ENCODE measurements around the gene HNRNPA3. TPM values are rescaled to one million over a fixed set of nuclear protein-coding genes. Genes with fewer than 3 reads are reported as not detected.

Gene HNRNPA3
- total RNA-seq, 1 donor from 2014 or later: 132 TPM

GRCh38 chr2:177249038-177249437 is 36.4 kb downstream of the HNRNPA3 start:
- TF ChIP-seq, protein P1, sequence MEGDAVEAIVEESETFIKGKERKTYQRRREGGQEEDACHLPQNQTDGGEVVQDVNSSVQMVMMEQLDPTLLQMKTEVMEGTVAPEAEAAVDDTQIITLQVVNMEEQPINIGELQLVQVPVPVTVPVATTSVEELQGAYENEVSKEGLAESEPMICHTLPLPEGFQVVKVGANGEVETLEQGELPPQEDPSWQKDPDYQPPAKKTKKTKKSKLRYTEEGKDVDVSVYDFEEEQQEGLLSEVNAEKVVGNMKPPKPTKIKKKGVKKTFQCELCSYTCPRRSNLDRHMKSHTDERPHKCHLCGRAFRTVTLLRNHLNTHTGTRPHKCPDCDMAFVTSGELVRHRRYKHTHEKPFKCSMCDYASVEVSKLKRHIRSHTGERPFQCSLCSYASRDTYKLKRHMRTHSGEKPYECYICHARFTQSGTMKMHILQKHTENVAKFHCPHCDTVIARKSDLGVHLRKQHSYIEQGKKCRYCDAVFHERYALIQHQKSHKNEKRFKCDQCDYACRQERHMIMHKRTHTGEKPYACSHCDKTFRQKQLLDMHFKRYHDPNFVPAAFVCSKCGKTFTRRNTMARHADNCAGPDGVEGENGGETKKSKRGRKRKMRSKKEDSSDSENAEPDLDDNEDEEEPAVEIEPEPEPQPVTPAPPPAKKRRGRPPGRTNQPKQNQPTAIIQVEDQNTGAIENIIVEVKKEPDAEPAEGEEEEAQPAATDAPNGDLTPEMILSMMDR (IDR thresholded peaks at IDR 0.05): no peak
- Histone ChIP-seq H3K36me3 (no peaks in the 10 kb centered on the region), H3K27me3 (ENCODE audit: low read depth) (no peaks in the 10 kb centered on the region), H3K27ac (no peak overlapping the region), H3K9me3 (no peaks in the 10 kb centered on the region), H3K4me1 (peaks cover 99% of the 10 kb centered on the region), H3K4me3 (no peak overlapping the region)
- DNase-seq (no peak), ATAC-seq (no peak)
- intact Hi-C loops (cut with DNase I): no loop called here

DNA sequence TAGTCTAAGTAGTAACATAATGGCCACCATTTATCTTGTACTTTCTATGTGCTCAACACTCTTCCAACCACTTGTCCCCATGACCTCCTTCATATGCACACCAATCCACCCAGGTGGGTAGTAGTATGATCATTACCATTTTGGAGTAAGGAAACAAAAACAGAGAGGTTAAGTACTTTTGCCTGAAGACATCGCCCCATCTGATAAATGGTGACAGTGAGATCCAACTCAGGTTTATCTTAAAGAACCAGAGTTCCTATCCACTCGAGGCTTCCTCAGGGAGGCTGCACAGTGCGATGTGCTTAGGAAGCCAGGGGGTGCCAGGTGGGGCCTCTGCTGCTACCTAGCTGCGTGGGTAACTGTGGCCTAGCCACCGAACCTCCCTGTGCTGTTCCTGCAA is 37.9 kb downstream of the HNRNPA3 start:
- intact Hi-C loops (cut with DNase I): no loop called here
- no peaks in the 10 kb centered on the region for H3K9me3 ChIP-seq
- no peaks in the 10 kb centered on the region for H3K27me3 ChIP-seq (ENCODE audit: low read depth)
- DNase-seq (no peak), ATAC-seq (no peak)
- H3K27ac ChIP-seq: no peak overlapping the region
- TF ChIP-seq, protein P1 (IDR thresholded peaks at IDR 0.05): no peak
- H3K36me3 ChIP-seq: no peaks in the 10 kb centered on the region
- no peak overlapping the region for H3K4me3 ChIP-seq
- peaks cover 99% of the 10 kb centered on the region for H3K4me1 ChIP-seq

DNA sequence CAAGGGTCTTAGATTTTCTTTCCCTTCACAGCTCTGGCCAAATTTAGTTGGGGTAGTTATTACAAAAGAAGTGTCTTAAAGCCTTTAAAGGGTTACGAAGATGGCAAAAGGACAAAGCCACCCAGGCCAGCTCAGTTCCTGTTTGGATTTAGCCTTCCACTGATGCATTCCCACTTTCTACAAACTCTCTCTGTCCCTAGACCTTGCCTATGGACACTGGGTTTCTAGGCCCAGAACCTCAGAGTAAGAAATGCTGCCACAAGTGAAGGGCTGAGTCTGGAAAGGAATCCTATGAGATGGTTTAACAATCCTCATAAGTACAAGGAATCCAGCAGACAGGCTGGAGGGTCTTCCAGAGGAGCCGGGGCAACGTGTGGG is 38.6 kb downstream of the HNRNPA3 start:
- TF ChIP-seq, protein P1 (IDR thresholded peaks at IDR 0.05): no peak
- intact Hi-C loops (cut with DNase I): no loop called here
- H3K27ac ChIP-seq: peak overlapping the region; percentile 68
- peaks cover 99% of the 10 kb centered on the region for H3K4me1 ChIP-seq
- no peaks in the 10 kb centered on the region for H3K36me3 ChIP-seq
- H3K4me3 ChIP-seq: no peak overlapping the region
- H3K27me3 ChIP-seq (ENCODE audit: low read depth): no peaks in the 10 kb centered on the region
- DNase-seq: no peak
- no peak for ATAC-seq
- no peaks in the 10 kb centered on the region for H3K9me3 ChIP-seq

DNA sequence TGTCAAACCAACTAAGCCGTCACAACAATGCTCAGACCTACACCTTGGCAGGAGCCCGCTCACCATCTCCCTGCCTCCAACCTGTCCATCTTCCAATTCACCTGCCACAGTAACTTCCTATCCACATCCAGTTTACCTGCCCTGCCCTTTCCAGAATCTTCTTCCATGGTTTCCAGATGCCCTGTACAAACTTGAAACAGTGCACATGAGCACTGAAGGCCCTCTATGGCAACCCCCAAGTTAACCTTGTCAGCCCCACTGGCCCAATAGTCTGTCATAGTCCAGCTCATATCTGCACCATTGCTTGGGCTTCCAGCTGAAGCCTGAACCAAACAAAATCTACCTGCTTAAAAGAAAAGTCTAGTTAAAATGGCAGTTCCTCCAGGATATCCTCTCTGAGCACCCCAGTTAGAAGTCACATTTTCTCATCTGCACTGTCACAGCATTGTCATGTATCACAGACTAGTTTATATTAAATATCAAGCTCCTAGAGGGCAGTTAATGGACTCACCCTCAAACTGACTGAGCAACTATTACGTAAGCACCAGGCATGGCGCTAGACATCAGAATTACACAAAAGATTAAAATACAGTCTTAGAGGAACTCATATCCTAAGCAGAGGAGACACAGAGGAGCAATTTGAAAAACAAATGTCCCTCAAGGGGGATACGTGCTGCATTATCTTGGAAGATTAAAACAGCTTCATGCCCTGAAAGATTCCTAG is 40.4 kb downstream of the HNRNPA3 start:
- Histone ChIP-seq H3K27me3 (ENCODE audit: low read depth) (no peaks in the 10 kb centered on the region), H3K27ac (peak overlapping the region; percentile 68), H3K36me3 (no peaks in the 10 kb centered on the region), H3K4me3 (no peak overlapping the region), H3K4me1 (peaks cover 100% of the 10 kb centered on the region), H3K9me3 (no peaks in the 10 kb centered on the region)
- intact Hi-C loops (cut with DNase I): no loop called here
- ATAC-seq: no peak
- no peak for DNase-seq
- TF ChIP-seq, protein P1 (IDR thresholded peaks at IDR 0.05): no peak

GRCh38 chr2:177253704-177254103 is 41.1 kb downstream of the HNRNPA3 start:
- ATAC-seq (no peak), DNase-seq (no peak)
- Histone ChIP-seq H3K36me3 (no peaks in the 10 kb centered on the region), H3K9me3 (no peaks in the 10 kb centered on the region), H3K4me1 (peaks cover 100% of the 10 kb centered on the region), H3K27me3 (ENCODE audit: low read depth) (no peaks in the 10 kb centered on the region), H3K4me3 (no peak overlapping the region), H3K27ac (no peak overlapping the region)
- intact Hi-C loops (cut with DNase I): no loop called here
- TF ChIP-seq, protein P1 (IDR thresholded peaks at IDR 0.05): no peak

Data from lower lobe of right lung (tissue), 2 donors.